DOHH2 (cell line): ENCODE results near the gene ANKRD28.

Source experiments
- H3F3A ChIP-seq: fragments of 200-600 bp; sonication (generic), shearing (Covaris generic); 2 replicates; pipeline ENCODE4 v1.6.0; 2016; ENCODE audit warnings: antibody characterized with exemption, mild to moderate bottlenecking; ENCODE audit not compliant: control insufficient read depth, insufficient read depth
- H3K27ac ChIP-seq: fragments of 200-600 bp; sonication (generic); 2 replicates; pipeline ENCODE4 v1.5.1; 2014; ENCODE audit warnings: low read depth, mild to moderate bottlenecking, low read length, moderate library complexity
- H3K27me3 ChIP-seq: fragments of 200-600 bp; sonication (generic); 2 replicates; pipeline ENCODE4 v1.6.1; 2014; ENCODE audit warnings: mild to moderate bottlenecking, low read length, mixed read lengths; ENCODE audit not compliant: control insufficient read depth
- H3K36me3 ChIP-seq: fragments of 200-600 bp; sonication (generic); 2 replicates; pipeline ENCODE4 v1.6.1; 2014; ENCODE audit warnings: mild to moderate bottlenecking, low read length, moderate library complexity, mixed read lengths; ENCODE audit not compliant: control insufficient read depth
- H3K4me1 ChIP-seq: fragments of 200-600 bp; sonication (generic); 2 replicates; pipeline ENCODE4 v1.6.1; 2014; ENCODE audit warnings: mild to moderate bottlenecking, low read length, mixed read lengths; ENCODE audit not compliant: control insufficient read depth
- H3K4me2 ChIP-seq: fragments of 200-600 bp; sonication (generic); 2 replicates; pipeline ENCODE4 v1.6.0; 2014; ENCODE audit warnings: mild to moderate bottlenecking, low read length, moderate library complexity
- H3K4me3 ChIP-seq: fragments of 200-600 bp; sonication (generic); 2 replicates; pipeline ENCODE4 v1.5.1; 2014; ENCODE audit warnings: mild to moderate bottlenecking, low read length, mixed read lengths
- H3K79me2 ChIP-seq: fragments of 200-600 bp; sonication (generic); 2 replicates; pipeline ENCODE4 v1.6.1; 2014; ENCODE audit warnings: mild to moderate bottlenecking, low read length, mixed read lengths; ENCODE audit not compliant: control insufficient read depth
- H3K9me2 ChIP-seq: fragments of 200-600 bp; sonication (generic); replicated peaks from 2 replicates; pipeline ENCODE4 v1.6.1; 2014; ENCODE audit warnings: mild to moderate bottlenecking, low read length, mixed read lengths; ENCODE audit not compliant: control insufficient read depth
- H3K9me3 ChIP-seq: fragments of 200-600 bp; sonication (generic); 2 replicates; pipeline ENCODE4 v1.6.1; 2014; ENCODE audit warnings: antibody characterized with exemption, low read length, mixed read lengths; ENCODE audit not compliant: control insufficient read depth, insufficient read depth
- H4K20me1 ChIP-seq: fragments of 200-600 bp; sonication (generic); 2 replicates; pipeline ENCODE4 v1.6.0; 2014; ENCODE audit warnings: low read depth, mild to moderate bottlenecking, antibody characterized with exemption, low read length, moderate library complexity; ENCODE audit not compliant: control insufficient read depth, insufficient read depth
- EZH2phosphoT487 ChIP-seq: fragments of 200-600 bp; sonication (generic); IDR thresholded peaks from 2 replicates; pipeline ENCODE4 v1.6.1; 2017; ENCODE audit warnings: borderline replicate concordance, mild to moderate bottlenecking, antibody characterized with exemption, low read length, moderate library complexity, mixed read lengths
- TF ChIP-seq, protein P1 (sequence below): fragments of 200-600 bp; sonication (generic); IDR thresholded peaks from one replicate; pipeline ENCODE4 v1.5.1; 2014; ENCODE audit warnings: antibody characterized with exemption, mild to moderate bottlenecking, low read depth, low read length; ENCODE audit not compliant: poor library complexity, severe bottlenecking

The ANKRD28 gene

DNA sequence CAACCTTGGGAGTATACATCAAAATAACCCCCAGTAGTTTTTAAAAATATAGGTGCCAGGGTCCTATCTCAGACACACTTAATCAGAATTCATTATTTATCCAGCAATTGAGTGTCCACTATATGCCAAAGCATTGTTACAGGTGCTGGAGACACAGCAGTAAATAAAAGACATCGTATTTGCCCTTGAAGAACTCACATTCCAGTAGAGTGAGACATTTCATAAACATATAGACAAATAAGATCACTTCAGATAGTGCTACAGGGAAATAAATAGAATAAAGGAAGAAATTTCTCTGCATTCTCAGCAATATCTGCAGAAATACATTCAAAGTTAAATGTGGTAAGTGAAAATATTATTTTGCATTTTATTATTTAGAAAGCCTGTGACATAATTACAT, 34.1 kb upstream of the ANKRD28 start:
- no peak overlapping the region for H3K4me3 ChIP-seq
- TF ChIP-seq EZH2phosphoT487, result no peak
- TF ChIP-seq, protein P1, sequence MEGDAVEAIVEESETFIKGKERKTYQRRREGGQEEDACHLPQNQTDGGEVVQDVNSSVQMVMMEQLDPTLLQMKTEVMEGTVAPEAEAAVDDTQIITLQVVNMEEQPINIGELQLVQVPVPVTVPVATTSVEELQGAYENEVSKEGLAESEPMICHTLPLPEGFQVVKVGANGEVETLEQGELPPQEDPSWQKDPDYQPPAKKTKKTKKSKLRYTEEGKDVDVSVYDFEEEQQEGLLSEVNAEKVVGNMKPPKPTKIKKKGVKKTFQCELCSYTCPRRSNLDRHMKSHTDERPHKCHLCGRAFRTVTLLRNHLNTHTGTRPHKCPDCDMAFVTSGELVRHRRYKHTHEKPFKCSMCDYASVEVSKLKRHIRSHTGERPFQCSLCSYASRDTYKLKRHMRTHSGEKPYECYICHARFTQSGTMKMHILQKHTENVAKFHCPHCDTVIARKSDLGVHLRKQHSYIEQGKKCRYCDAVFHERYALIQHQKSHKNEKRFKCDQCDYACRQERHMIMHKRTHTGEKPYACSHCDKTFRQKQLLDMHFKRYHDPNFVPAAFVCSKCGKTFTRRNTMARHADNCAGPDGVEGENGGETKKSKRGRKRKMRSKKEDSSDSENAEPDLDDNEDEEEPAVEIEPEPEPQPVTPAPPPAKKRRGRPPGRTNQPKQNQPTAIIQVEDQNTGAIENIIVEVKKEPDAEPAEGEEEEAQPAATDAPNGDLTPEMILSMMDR, result no peak
- H3K9me2 ChIP-seq, result no peaks in the 10 kb centered on the region
- no peak overlapping the region for H3K4me2 ChIP-seq
- H3K36me3 ChIP-seq, result no peaks in the 10 kb centered on the region
- peaks cover 20% of the 10 kb centered on the region for H4K20me1 ChIP-seq
- no peak overlapping the region for H3K27ac ChIP-seq
- no peaks in the 10 kb centered on the region for H3K9me3 ChIP-seq
- no peaks in the 10 kb centered on the region for H3F3A ChIP-seq
- peaks cover 97% of the 10 kb centered on the region for H3K79me2 ChIP-seq
- no peaks in the 10 kb centered on the region for H3K4me1 ChIP-seq
- H3K27me3 ChIP-seq, result no peaks in the 10 kb centered on the region

DNA sequence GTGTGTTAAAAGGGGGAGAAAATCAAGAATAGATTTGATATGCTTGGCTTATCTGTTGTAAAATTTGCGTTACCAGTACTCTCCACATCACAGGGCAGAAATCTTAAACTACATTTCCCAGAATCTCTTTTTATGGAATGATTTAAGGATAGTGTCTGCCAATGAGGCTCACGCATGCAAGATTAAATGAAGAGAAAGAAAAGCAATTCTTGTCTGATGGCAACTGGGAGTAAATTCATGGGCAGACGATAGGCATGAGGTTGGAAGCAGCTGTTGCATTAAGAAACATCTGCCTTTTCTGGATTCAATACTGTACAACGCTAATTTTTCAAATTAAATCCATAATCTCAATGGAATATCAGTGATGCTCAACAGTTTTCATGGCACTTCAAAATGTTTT, 27.2 kb upstream of the ANKRD28 start:
- Histone ChIP-seq H3K9me2 (no peaks in the 10 kb centered on the region), H3K4me2 (no peak overlapping the region), H3F3A (no peaks in the 10 kb centered on the region), H3K27me3 (no peaks in the 10 kb centered on the region), H3K4me1 (peaks cover 4% of the 10 kb centered on the region), H3K79me2 (peaks cover 98% of the 10 kb centered on the region), H3K36me3 (no peaks in the 10 kb centered on the region), H3K27ac (no peak overlapping the region), H4K20me1 (peaks cover 14% of the 10 kb centered on the region), H3K4me3 (no peak overlapping the region), H3K9me3 (no peaks in the 10 kb centered on the region)
- TF ChIP-seq, protein P1, result no peak
- TF ChIP-seq EZH2phosphoT487, result no peak

DNA sequence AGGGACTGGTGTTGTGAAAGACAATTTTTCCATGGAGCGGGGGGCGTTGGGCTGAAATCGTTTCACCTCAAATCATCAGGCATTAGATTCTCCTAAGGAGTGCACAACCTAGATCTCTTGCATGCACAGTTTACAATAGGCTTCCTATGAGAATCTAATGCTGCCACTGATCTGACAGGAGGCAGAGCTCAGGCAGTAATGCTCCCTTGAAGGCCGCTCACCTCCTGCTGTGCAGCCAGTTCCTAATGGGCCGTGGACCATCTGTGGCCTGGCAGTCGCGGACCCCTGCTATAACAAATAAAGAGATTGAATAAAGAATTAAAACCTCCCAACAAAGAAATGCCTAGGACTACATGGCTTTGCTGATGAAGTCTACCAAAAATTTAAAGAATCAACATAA, 25.3 kb upstream of the ANKRD28 start:
- H3K27ac ChIP-seq, result no peak overlapping the region
- H3K27me3 ChIP-seq, result no peaks in the 10 kb centered on the region
- peaks cover 13% of the 10 kb centered on the region for H4K20me1 ChIP-seq
- peaks cover 4% of the 10 kb centered on the region for H3K4me1 ChIP-seq
- H3K9me2 ChIP-seq, result no peaks in the 10 kb centered on the region
- no peaks in the 10 kb centered on the region for H3K9me3 ChIP-seq
- H3K4me2 ChIP-seq, result no peak overlapping the region
- H3K36me3 ChIP-seq, result no peaks in the 10 kb centered on the region
- TF ChIP-seq, protein P1, result no peak
- peaks cover 100% of the 10 kb centered on the region for H3K79me2 ChIP-seq
- no peak overlapping the region for H3K4me3 ChIP-seq
- no peaks in the 10 kb centered on the region for H3F3A ChIP-seq

DNA sequence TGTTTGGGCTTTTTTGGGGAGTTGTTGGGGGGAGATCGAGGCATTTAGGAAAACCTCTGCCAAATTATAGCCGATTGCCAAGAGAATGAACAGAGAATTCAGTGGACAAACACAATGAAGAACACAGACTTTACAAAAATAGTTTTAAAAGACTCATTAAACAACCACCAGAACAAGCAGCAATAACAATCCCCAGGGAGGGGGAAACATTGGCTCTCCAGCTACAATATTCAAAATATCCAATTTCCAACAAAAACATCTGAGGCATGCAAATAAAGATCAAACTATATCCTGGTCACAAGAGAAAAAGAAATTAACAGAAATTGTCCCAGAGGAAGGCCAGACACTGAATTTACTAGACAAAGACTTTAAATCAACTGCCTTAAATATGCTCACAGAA, 24.5 kb upstream of the ANKRD28 start:
- H3F3A ChIP-seq, result no peaks in the 10 kb centered on the region
- no peaks in the 10 kb centered on the region for H3K27me3 ChIP-seq
- no peak for TF ChIP-seq EZH2phosphoT487
- TF ChIP-seq, protein P1, result no peak
- peaks cover 13% of the 10 kb centered on the region for H4K20me1 ChIP-seq
- H3K9me2 ChIP-seq, result no peaks in the 10 kb centered on the region
- H3K4me3 ChIP-seq, result no peak overlapping the region
- H3K4me2 ChIP-seq, result no peak overlapping the region
- peaks cover 4% of the 10 kb centered on the region for H3K4me1 ChIP-seq
- H3K9me3 ChIP-seq, result no peaks in the 10 kb centered on the region
- H3K27ac ChIP-seq, result no peak overlapping the region
- no peaks in the 10 kb centered on the region for H3K36me3 ChIP-seq
- H3K79me2 ChIP-seq, result peaks cover 100% of the 10 kb centered on the region
